Mesenchymal stem cell (in vitro differentiated cells and primary cell): Measurements from ENCODE around the gene TSPAN9.

Experiments used
- DNase-seq: peaks from one replicate; pipeline ENCODE4 v3.0.0-alpha.2; 2013
- H2AFZ ChIP-seq: one replicate; pipeline ENCODE4 v1.6.1; 2013; ENCODE audit warnings: low read depth, mild to moderate bottlenecking, control low read depth, inconsistent platforms, low read length, moderate library complexity
- H2AK5ac ChIP-seq: 2 replicates; pipeline ENCODE4 v1.6.1; 2013; ENCODE audit warnings: low read length, moderate library complexity, mild to moderate bottlenecking, inconsistent platforms; ENCODE audit not compliant: severe bottlenecking
- H2BK120ac ChIP-seq: one replicate; pipeline ENCODE4 v1.6.1; 2013; ENCODE audit warnings: low read depth, mild to moderate bottlenecking, inconsistent platforms, low read length, moderate library complexity
- H2BK12ac ChIP-seq, 2 experiments: one replicate each; pipeline ENCODE4 v1.6.1; 2013; ENCODE audit warnings: inconsistent platforms in 2 of 2, low read length in 2 of 2, mild to moderate bottlenecking in 2 of 2, moderate library complexity in 2 of 2, control low read depth in 1 of 2
- H2BK15ac ChIP-seq: one replicate; pipeline ENCODE4 v1.6.1; 2013; ENCODE audit warnings: mild to moderate bottlenecking, low read depth, inconsistent platforms; ENCODE audit not compliant: poor library complexity, severe bottlenecking
- H2BK5ac ChIP-seq: 2 replicates; pipeline ENCODE4 v1.6.1; 2013; ENCODE audit warnings: low read depth, mild to moderate bottlenecking, low read length, control low read depth, inconsistent platforms; ENCODE audit not compliant: poor library complexity, severe bottlenecking
- H3K14ac ChIP-seq, 2 experiments: one replicate each; pipeline ENCODE4 v1.6.1; 2013; ENCODE audit warnings: inconsistent platforms in 2 of 2, low read length in 2 of 2, control low read depth in 1 of 2, mild to moderate bottlenecking in 1 of 2, moderate library complexity in 1 of 2
- H3K18ac ChIP-seq, 2 experiments: one replicate each; pipeline ENCODE4 v1.6.1; 2013; ENCODE audit warnings: inconsistent platforms in 2 of 2, low read length in 2 of 2, control low read depth in 1 of 2, low read depth in 1 of 2, mild to moderate bottlenecking in 1 of 2
- H3K23ac ChIP-seq, 2 experiments: one replicate each; pipeline ENCODE4 v1.6.1; 2013; ENCODE audit warnings: inconsistent platforms in 2 of 2, low read length in 2 of 2, mild to moderate bottlenecking in 2 of 2, moderate library complexity in 2 of 2, control low read depth in 1 of 2
- H3K27ac ChIP-seq: 2 replicates; pipeline ENCODE4 v1.5.1; 2013; ENCODE audit warnings: mild to moderate bottlenecking, moderate library complexity, low read length, control low read depth, inconsistent platforms; ENCODE audit not compliant: poor library complexity, severe bottlenecking
- H3K27me3 ChIP-seq, 2 experiments: 2 replicates each; pipeline versions ENCODE4 v1.6.1 to v1.7.0; 2013; ENCODE audit warnings: low read length in 2 of 2, mild to moderate bottlenecking in 2 of 2, moderate library complexity in 2 of 2, control low read depth in 1 of 2, inconsistent platforms in 1 of 2; ENCODE audit not compliant: control insufficient read depth in 1 of 2, insufficient read depth in 1 of 2
- H3K36me3 ChIP-seq, 2 experiments: 2 replicates each; pipeline versions ENCODE4 v1.6.1 to v1.7.0; 2013; ENCODE audit warnings: low read length in 2 of 2, control low read depth in 1 of 2, inconsistent platforms in 1 of 2, low read depth in 1 of 2, mild to moderate bottlenecking in 1 of 2; ENCODE audit not compliant: insufficient read depth in 2 of 2, control insufficient read depth in 1 of 2
- H3K4ac ChIP-seq, 2 experiments: one replicate each; pipeline ENCODE4 v1.6.1; 2013; ENCODE audit warnings: inconsistent platforms in 2 of 2, low read length in 2 of 2, mild to moderate bottlenecking in 2 of 2, moderate library complexity in 2 of 2, control low read depth in 1 of 2, low read depth in 1 of 2
- H3K4me1 ChIP-seq: 2 replicates; pipeline ENCODE4 v1.6.1; 2013; ENCODE audit warnings: low read depth, low read length, control low read depth; ENCODE audit not compliant: control insufficient read depth, insufficient read depth
- H3K4me2 ChIP-seq: 2 replicates; pipeline ENCODE4 v1.6.1; 2013; ENCODE audit warnings: low read length, mild to moderate bottlenecking, inconsistent platforms; ENCODE audit not compliant: poor library complexity, severe bottlenecking
- H3K4me3 ChIP-seq, 2 experiments: 2 replicates each; pipeline versions ENCODE4 v1.5.1 to v1.7.0; 2013; ENCODE audit warnings: low read length in 2 of 2, mild to moderate bottlenecking in 2 of 2, control low read depth in 1 of 2, low read depth in 1 of 2; ENCODE audit not compliant: insufficient read depth in 1 of 2
- H3K79me1 ChIP-seq: replicated peaks from 2 replicates; pipeline ENCODE4 v1.6.1; 2013; ENCODE audit warnings: mild to moderate bottlenecking, control low read depth, low read length, inconsistent platforms; ENCODE audit not compliant: poor library complexity, severe bottlenecking
- H3K9ac ChIP-seq: 2 replicates; pipeline ENCODE4 v1.7.0; 2013; ENCODE audit warnings: mild to moderate bottlenecking, low read length, moderate library complexity
- H3K9me3 ChIP-seq: 2 replicates; pipeline ENCODE4 v1.7.0; 2013; ENCODE audit warnings: mild to moderate bottlenecking, low read length; ENCODE audit not compliant: control insufficient read depth
- H4K8ac ChIP-seq: one replicate; pipeline ENCODE4 v1.6.1; 2013; ENCODE audit warnings: inconsistent platforms, mild to moderate bottlenecking, low read length, moderate library complexity
- H4K91ac ChIP-seq: one replicate; pipeline ENCODE4 v1.6.1; 2013; ENCODE audit warnings: mild to moderate bottlenecking, low read length, inconsistent platforms
- WGBS: methylation state at CpG from one replicate; pipeline ENCODE4 v1.1.7; 2013; ENCODE audit warnings: mixed read lengths; 5-methylcytosine and 5-hydroxymethylcytosine counted together

TSPAN9 gene

DNA sequence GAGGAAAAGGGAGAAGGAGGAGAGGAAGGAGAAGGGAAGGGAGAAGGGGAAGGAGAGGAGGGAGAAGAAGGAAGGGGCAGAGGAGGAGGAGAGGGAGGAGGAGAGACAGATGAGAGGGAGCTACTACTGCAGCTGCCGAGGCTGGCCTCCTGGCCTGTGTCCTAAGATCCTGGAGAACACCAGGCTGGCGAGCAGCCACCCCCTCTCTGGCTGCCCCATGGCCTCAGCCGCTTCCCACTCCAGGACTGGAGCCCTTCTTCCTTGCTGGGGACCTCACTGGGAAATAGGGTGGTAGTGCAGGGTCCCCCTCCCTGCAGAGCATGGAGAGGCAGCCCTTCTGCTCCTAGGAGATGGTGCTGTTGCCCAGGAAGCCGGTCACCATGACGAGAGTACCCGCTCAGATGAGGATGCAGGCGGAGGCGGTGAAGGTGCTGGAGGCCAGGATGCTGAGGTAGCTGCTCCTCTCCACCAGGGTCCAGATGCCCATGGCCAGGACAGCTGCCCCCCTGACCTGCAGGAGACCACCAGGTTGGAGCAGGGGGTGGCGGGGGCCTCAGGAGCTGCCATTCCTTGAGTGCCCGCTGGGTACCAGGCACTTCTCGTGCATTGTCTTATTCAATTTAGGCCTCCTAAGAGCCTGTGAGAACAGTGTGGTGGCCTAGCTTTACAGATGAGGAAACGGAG is 246.0 kb downstream of the TSPAN9 start:
- Histone ChIP-seq H3K4ac (no peak overlapping the region), H4K91ac (no peak overlapping the region), H3K79me1 (no peaks in the 10 kb centered on the region), H2BK12ac (no peak overlapping the region), H2AK5ac (no peak overlapping the region), H3K9ac (no peak overlapping the region), H3K23ac (no peak overlapping the region), H3K4me1 (no peaks in the 10 kb centered on the region), H3K36me3 (no peaks in the 10 kb centered on the region), H3K18ac (no peak overlapping the region), H3K4me2 (no peak overlapping the region), H2BK5ac (no peak overlapping the region), H2BK120ac (no peak overlapping the region), H4K8ac (no peak overlapping the region), H2BK15ac (no peak overlapping the region), H3K27me3 (peaks cover 45 to 49% of the 10 kb centered on the region in 2 experiments), H3K14ac (peak overlapping the region in 1 of 2 experiments; percentile 62), H3K4me3 (no peak overlapping the region), H3K27ac (no peak overlapping the region), H2AFZ (no peak overlapping the region), H3K9me3 (no peaks in the 10 kb centered on the region)
- no peak for DNase-seq
- 89% methylated on average over 12 of the region's 12 CpGs for WGBS

- H3K4me3 ChIP-seq = no peak overlapping the region
- H3K9me3 ChIP-seq = no peaks in the 10 kb centered on the region
These were observed 248.6 kb downstream of the TSPAN9 start for GRCh38 chr12:3325736-3326135.

DNA sequence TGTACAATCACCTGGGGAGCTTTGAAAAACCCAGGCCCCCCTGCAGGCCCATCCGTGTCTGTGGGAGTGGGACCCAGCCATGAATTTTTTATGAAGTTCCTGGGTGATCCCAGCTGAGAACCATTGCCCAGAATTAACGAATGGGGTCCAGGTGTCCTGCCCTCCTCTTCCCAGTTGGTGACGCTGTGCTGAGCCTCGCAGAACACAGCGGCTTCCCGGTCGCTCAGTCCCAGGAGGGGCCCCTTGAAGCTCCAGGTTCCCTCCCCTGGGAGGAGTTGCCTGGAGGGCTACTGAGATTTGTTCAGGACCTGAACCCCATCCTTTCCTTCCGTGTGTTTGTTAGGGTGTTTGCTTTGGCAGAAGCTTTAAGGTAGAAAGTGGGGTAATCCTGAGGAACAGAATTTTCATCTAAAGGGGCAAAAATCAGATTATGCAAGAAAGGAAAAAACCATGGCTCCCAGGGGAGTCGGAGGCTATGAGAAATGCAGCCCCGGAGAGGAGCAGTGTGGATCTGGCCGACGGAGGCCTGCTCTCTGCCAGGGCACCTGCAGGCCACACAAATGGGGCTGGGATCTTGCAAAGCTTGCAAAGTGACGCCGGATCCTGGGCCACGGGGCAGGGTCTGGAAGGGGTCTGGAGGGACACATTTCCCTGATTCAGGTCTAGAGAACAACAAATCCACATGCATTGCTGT is 249.1 kb downstream of the TSPAN9 start:
- H3K18ac ChIP-seq = no peak overlapping the region
- H2BK120ac ChIP-seq = no peak overlapping the region
- no peak overlapping the region for H3K4ac ChIP-seq
- H4K91ac ChIP-seq = no peak overlapping the region
- WGBS = 75% methylated on average over 15 of the region's 15 CpGs
- no peak overlapping the region for H3K9ac ChIP-seq
- no peak overlapping the region for H2BK15ac ChIP-seq
- DNase-seq = no peak
- no peaks in the 10 kb centered on the region for H3K4me1 ChIP-seq
- H2AK5ac ChIP-seq = no peak overlapping the region
- H3K14ac ChIP-seq = no peak overlapping the region
- no peak overlapping the region for H3K27ac ChIP-seq
- H3K36me3 ChIP-seq = no peaks in the 10 kb centered on the region
- no peaks in the 10 kb centered on the region for H3K79me1 ChIP-seq
- H3K4me2 ChIP-seq = no peak overlapping the region
- no peak overlapping the region for H2AFZ ChIP-seq
- no peaks in the 10 kb centered on the region for H3K9me3 ChIP-seq
- H3K27me3 ChIP-seq = peaks cover 33 to 48% of the 10 kb centered on the region in 2 experiments
- H2BK5ac ChIP-seq = no peak overlapping the region
- no peak overlapping the region for H4K8ac ChIP-seq
- H2BK12ac ChIP-seq = no peak overlapping the region
- H3K23ac ChIP-seq = no peak overlapping the region
- H3K4me3 ChIP-seq = no peak overlapping the region

More at GRCh38 chr12:3325736-3326135, 248.6 kb downstream of the TSPAN9 start:
- Histone ChIP-seq H2BK120ac (no peak overlapping the region), H3K4me1 (no peaks in the 10 kb centered on the region), H4K8ac (no peak overlapping the region), H2AFZ (no peak overlapping the region), H3K27ac (no peak overlapping the region), H3K79me1 (no peaks in the 10 kb centered on the region), H3K23ac (no peak overlapping the region), H4K91ac (no peak overlapping the region), H2BK5ac (no peak overlapping the region), H2BK15ac (no peak overlapping the region), H3K18ac (no peak overlapping the region), H3K9ac (no peak overlapping the region), H3K14ac (no peak overlapping the region), H3K4me2 (no peak overlapping the region), H3K4ac (no peak overlapping the region), H2BK12ac (no peak overlapping the region), H3K27me3 (peaks cover 34 to 43% of the 10 kb centered on the region in 2 experiments), H2AK5ac (no peak overlapping the region), H3K36me3 (no peaks in the 10 kb centered on the region)
- no peak for DNase-seq

DNA sequence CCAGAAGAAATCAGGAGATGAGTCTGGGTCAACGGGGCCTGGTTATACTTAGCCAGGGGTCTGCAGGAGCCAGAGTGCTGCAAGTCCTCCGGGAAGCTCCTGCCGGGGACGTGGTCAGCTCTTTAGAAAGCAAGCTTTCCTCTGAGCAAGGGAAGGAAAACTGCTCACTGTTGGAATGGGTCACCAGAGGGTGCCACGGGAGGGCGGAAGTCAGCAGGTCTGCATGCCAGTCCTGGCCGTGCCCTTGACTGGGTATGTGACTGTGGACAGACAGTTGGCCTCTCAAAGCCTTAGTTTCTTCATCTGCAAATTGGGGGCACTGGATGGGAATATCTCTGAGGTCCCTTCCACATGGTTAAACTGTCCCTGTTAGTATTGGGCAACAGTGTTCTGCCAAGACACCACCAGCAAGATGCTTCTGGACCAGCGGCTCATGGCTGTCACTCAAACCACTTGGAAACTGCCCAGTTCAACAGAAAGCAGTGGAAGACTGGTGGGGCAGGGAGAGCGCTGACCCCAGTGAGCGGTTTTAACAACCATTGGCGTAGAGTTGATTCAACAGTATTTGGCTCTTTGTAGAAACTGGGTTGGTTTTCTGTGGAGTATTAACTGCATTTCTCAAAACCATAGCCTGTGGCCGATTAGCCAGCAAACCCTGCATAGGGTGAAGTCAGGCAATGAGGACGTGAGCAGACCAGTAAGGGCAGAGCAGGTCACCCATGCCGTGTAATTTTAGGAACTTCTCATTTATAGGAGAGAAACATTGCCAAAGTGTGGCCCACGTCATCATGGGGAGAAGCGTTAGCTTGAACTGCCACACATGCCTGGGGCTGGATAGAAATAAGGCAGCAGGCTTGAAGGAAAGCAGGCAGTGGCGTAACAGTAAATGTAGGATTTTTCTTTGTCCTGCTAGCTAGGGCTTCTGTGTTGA is 249.9 kb downstream of the TSPAN9 start:
- H3K4me3 ChIP-seq = no peak overlapping the region
- WGBS = 86% methylated on average over 17 of the region's 17 CpGs
- H2BK15ac ChIP-seq = no peak overlapping the region
- no peaks in the 10 kb centered on the region for H3K79me1 ChIP-seq
- H3K4ac ChIP-seq = no peak overlapping the region
- no peak for DNase-seq
- H3K36me3 ChIP-seq = no peaks in the 10 kb centered on the region
- no peak overlapping the region for H4K91ac ChIP-seq
- H2BK5ac ChIP-seq = no peak overlapping the region
- no peak overlapping the region for H2BK12ac ChIP-seq
- H3K9me3 ChIP-seq = no peaks in the 10 kb centered on the region
- no peaks in the 10 kb centered on the region for H3K4me1 ChIP-seq
- H2BK120ac ChIP-seq = no peak overlapping the region
- H3K23ac ChIP-seq = no peak overlapping the region
- no peak overlapping the region for H2AFZ ChIP-seq
- H4K8ac ChIP-seq = no peak overlapping the region
- no peak overlapping the region for H3K9ac ChIP-seq
- no peak overlapping the region for H3K14ac ChIP-seq
- H3K4me2 ChIP-seq = no peak overlapping the region
- H3K27me3 ChIP-seq = peaks cover 28 to 48% of the 10 kb centered on the region in 2 experiments
- H3K18ac ChIP-seq = no peak overlapping the region
- no peak overlapping the region for H2AK5ac ChIP-seq
- H3K27ac ChIP-seq = no peak overlapping the region
